HL-60/S4 treated with retinoic acid at 250 ng/mL for 4 days and 3 days (cell line): ENCODE data around the gene BCL11A.

Source experiments
- in situ Hi-C: fragments of 300-500 bp; cut with MboI; formaldehyde crosslinking; loops from 2 replicates; pipeline ENCODE4 v1.7.0; 2022; ENCODE audit warnings: low sequenced_read_pairs

BCL11A gene

DNA sequence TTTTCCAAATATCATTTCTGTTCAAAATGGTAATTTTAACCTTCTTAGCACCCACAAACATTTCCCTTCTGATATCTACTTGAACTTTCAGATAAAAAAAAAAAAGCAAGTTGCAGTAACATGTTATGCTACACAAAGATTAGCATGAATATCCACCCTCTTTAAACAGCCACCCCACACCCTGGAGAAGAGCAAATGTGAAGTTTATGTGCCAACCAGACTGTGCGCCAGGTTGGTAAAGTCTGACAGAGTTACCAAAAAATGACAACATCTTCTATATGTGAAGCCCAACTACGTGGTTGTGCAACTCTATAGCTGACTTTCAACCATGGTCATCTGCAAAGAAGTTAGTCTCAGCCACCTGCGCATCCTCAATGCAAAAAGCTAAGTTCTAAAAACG, 62.6 kb downstream of the BCL11A start:
- in situ Hi-C loops: no loop called here

DNA sequence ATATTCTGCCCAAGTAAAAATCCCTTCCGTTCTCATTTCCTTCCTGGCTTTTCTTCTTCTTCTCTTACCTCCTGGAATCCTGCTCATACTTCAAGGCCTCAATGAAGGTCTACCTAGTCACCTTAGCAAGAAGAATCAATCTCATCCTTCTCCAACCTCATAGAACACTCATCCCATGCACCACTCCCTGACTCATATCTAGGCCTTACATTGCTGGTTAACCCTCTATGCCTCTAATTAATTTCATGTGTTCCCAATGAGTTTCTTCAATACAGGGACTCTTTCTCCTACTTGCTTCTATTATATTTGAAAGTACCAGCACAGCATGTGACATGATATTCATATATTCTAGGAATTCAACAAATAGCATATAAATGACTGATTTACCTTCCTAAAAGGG, 63.0 kb downstream of the BCL11A start:
- in situ Hi-C loops: no loop called here

DNA sequence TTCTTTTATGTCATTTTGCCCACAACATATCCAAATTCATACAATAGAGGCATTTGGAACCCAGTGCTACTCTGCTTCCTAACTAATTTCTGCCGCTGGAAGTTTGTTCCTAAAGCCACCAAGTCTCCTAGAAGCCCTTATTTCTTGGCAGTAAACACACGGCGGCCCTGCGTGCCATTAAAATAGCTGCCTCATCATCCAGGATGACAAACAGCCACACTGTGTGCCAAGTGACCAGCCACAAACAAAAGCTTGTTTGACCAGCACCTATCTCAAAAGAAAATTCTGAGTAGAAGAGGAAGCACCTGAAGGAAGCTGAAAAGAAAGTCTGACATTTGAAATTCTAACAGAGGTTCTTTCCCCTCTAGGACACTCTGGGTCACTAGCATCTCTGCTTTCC, 64.2 kb downstream of the BCL11A start:
- in situ Hi-C loops: no loop called here

DNA sequence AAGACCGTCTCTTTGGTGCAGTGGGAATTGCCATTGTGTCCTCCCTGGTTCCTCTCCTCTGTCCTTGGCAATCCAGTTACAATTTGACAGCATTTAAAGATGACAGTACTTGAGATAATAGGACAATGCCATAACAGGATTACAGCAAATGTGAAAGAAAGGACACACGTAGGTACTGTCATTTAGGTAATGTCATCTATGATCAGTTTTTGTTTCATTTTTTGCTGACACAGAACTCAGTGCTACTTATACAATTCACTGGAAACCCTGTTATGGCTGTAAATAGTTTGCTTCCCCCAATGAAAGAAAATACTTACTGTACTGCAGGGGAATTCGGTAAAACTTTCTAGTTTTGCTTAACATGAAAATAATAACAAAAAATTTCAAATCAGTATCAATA, 65.2 kb downstream of the BCL11A start:
- in situ Hi-C loops: no loop called here

DNA sequence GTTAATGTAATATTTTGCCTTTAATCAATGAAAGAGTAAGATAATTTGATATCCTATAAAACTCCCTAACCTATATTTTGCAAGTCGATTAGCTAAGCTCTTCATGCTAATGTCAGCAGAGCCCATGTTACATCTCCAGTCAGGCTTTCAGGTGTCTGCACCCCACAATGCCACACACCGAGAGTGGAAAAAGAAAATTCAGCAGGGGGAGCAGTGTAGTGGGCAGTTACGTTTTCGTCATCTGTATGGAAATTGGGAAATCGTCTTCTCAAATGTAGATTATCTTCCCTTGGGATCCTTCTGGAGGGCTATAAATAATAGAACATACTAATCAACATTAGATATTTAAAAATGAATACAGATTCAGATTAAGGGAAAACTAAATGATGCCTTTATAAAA, 66.3 kb downstream of the BCL11A start:
- in situ Hi-C loops: no loop called here

DNA sequence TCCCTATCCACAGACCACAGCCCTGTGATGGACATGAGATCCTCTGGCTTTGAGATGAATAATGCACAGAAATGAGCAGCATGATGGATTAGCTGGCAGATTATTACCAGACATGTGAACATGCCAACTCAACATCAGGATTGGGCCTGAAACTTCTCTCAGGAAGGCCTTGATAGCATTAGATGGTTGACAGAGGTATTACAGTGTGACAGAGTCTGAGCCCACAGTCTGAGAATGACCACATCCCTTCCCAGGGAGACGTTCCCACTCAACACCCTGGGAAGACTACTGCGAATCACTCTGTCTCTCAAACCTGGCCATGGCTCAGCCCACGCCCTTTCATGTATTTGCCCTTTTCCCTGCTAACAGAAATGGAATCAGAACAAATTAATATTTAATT, 66.9 kb downstream of the BCL11A start:
- in situ Hi-C loops: no loop called here

DNA sequence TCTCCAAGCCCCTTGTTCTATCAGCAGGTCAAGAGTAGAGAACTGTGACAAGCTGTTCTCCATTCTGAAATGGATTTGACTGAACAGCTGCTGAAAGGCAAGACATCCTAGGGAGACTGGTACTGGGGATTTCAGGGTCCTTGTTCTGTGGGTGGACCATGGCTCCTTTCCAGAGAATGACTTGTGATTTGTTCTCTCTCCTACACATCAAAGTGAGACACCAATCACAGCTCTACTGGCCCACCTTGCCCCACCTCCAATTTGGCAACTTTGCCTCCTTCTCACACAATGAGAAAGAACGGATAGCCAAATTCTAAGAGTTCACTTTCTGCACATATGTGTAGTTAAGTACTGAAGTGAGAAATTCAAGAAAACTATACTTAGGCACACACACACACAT, 67.4 kb downstream of the BCL11A start:
- in situ Hi-C loops: no loop called here

DNA sequence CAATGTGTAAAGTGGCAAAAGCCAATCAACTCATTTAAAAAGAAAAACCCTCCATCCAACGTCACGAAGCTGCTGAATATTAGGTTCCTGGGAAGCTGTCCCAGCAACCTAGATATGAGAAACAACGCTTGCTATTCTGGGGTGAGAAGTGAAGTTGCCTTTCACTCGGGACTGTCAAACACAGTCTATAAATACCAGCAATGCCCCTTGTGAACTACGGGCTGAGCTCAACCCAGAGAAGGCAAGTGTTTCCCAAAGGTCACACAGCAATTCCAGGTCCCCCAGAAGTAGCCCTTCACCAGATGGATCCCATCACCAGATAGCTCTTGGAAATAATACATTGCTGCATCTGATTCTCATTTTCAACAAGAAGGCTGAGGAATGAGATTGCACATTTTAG, 67.9 kb downstream of the BCL11A start:
- in situ Hi-C loops: no loop called here

DNA sequence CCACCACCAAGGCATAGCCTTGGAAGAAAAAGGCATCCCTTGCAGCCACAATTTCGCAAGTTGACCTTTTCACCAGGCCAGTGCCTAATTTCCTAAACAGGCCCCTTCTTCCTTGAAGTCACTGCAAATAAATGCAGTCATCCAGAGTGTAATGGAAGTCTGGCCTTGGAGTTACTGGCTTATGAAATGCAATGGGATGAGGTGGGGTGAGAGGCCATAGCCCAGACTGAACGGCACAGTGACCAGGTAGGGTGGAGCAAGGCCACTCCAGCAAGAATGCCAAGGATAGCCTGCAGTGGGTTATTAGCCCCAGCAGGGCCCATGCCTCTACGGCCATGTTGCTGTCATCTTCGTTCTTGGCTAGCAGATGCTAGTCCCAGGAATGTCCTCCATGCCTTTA, 68.4 kb downstream of the BCL11A start:
- in situ Hi-C loops: no loop called here

DNA sequence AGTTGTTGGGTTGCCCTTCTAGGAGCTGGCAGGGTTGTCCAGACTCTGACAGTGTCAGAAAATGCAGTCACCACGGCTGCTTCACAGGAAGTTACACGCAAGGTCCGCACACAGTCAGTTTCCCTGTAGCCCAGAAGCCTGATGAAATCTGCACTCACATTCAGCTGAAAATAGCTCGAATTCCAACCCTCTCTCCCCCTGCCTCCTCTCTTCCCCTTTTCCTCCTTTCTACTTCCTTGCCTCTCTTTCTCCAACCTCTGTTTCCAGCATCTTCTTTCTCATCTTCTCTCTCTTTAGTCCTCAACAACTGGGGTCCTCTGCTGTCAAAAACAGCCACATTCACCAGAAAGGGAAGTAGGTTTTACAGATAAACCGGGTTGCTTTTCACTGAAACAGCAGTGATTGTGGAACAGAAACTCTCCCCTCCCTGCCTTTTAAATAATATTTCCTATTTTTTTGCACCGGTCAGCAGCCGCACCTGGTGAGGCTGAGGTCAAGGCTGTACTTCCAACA, 69.3 kb downstream of the BCL11A start:
- in situ Hi-C loops: no loop called here

DNA sequence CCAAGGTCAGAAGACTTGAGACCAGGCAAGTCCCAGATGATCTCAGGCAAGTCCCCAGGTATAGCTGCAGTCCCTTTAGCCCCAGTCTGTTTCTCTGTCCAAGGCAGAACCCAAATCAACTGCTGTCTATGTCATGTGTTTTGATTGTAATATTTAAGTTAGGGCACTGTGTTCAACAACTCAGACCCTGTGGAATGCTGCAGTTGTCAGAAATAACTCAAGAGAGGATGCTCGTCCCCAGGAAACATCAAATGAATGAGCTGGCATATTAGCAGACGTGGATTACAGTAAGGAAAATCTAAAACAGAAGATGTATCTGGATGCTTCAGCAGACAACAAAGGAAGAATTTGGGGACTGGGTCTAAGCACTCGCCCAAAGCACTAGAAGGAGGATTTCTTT, 70.1 kb downstream of the BCL11A start:
- in situ Hi-C loops: no loop called here

DNA sequence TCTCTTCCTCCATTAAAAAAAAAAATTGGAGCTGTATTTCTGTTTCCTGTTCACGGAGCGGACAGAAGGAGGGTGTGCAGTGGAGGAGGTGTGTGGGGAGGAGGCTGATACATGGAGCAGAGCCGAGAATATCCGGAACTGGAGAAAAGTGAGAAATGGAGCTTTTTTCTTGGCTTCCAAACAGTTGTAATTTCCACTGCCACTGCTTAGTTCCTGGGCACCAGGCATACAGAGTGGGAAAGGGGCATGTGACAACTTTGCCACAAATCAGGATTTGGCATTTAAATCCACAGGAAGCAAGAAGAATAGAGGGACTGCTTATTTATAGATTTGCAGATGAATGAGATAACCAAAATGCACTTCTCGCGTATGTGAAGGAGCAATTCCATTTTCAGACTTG, 71.2 kb downstream of the BCL11A start:
- in situ Hi-C loops: no loop called here

DNA sequence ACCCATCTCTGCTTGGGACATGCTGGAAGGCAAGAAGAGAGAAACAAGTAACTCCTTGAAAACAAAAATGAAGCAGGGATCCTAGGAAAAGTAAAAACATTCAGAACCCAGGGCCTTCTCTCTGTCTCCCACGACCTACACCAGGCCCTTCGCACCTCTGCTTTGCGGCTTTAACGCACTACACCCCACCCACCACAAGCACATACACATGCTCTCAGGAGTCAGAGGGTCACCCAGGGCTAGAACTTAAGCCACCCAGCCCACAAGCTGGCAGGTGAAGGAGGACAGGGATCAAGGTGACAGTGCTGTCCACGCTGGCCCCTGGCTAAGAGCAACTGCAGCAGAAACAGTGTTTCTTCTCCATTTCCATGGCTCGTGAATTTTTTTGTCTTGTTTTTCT, 72.2 kb downstream of the BCL11A start:
- in situ Hi-C loops: no loop called here

DNA sequence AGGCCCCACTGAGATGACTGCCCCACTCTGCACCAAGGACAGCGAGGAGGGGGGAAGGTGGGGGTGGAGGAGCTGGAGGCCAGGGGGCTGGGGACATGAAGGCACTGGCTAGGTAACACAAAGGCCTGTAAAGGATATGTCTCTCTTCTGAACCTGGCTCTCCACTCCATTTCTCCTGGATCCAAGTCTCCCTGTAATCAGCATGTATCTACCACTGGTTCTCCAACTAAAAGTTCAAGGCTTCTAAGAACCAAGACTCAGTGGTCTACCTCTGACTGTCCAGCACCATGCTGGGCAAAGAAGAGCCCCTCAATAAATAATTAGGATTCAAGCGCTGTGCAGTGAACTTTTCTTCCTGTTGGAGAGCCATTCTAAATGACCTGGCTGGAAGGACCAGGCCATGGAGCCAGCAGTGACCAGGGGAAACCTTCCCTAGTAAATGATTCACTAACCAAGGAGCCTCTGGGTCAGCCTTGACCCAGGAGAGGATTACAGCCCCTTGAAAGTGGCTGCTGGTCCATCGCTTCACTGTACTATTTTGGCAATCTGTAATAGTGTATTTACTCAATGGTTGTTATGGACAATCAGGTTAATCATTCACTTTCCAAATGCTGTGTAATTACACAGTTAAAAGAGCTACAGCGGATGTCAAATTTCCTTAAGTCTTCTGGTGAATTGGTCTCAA, 73.2 kb downstream of the BCL11A start:
- in situ Hi-C loops: no loop called here

DNA sequence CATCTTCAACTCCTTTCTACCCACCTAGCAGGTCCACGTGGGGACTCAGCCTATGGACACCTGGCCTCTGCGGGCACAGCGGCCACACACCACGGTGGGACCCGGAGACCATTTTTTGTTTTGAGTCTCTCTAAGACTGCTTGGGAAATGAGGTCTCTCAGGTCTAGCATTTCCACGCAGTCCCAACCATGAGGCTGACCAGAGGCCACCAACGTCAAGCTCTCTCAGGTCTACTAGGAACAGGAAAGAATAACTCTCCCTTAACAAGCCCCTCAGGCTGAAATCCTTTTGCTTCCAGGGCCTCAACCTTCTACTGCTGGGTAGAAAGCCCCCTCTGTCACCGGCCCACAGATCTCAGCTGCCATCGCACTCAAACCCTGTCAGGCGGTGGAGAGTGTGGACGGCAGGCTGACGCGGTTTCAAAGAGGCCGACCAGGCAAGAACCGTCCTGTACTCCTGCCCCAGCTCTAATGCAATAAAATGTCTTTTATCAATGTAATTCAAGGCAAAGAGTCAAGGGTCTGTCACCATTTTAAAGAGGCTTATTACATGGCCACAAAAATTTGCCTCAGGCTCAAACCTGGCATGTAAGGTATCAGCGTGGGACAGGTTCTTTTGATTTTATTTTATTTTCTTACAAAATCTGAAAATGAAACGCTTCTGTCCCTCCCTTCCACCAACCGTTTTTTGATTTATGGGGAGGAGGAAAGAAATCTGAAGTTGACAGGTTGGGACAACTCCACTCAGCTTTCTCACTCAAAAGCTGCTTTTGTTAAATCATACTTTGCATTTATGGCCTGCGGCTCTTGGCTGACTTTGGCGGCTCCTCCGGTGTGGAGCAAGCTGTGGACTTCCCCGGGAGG, 74.0 kb downstream of the BCL11A start:
- in situ Hi-C loops: no loop called here

DNA sequence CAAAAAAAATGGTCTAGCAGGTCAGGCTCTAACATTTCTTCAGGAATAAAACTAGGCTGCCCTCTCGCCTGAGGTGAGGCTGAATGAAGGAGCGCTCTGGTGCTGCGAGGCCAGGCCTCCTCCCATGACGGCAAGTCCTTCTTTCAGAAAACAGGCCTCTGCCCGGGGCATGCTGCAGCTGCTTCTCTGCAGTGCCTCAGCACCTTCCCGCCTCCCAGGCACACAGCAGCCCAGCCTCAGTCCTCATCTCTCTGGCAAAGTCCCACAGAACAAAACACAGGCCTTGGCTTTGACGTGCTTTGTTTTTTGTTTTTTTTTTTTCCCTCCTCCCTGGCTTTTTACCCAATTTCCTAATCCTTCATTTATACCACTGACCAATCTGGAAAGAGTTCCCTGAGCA, 74.8 kb downstream of the BCL11A start:
- in situ Hi-C loops: no loop called here

DNA sequence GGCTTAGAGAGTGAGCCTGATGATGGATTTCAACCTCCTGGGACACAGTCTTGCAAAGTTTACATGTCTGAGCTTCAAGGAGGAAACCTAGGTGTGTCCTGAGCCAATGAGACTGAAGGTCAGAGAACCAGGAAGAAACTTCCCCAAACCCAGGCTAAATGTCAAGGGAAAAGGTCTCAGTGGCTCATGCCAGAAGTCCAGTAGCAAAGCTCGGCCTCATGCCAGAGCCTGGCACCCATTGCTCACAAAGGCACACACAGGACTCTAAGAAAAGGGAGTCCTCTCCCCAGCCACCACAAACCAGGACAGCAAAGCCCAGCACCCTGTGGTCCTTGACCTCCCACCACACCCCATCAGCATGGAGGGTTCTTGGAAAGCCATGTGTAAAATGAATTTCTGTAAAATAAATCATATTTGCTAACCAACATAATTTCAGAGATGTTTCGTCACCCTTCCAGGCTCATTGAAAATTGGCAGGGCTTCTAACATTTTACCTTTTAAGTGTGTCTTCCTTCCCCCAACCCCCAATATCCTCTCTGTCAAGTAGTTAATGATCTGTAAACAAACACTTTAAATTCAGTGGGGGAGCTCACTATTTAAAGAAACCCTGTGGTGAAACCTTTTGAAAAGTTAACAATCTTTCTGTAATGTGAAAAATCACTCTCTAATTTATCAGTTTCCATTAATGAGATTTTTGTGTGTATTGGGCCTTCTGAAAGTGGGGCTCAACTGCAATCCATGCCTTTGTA, 77.1 kb downstream of the BCL11A start:
- in situ Hi-C loops: no loop called here

DNA sequence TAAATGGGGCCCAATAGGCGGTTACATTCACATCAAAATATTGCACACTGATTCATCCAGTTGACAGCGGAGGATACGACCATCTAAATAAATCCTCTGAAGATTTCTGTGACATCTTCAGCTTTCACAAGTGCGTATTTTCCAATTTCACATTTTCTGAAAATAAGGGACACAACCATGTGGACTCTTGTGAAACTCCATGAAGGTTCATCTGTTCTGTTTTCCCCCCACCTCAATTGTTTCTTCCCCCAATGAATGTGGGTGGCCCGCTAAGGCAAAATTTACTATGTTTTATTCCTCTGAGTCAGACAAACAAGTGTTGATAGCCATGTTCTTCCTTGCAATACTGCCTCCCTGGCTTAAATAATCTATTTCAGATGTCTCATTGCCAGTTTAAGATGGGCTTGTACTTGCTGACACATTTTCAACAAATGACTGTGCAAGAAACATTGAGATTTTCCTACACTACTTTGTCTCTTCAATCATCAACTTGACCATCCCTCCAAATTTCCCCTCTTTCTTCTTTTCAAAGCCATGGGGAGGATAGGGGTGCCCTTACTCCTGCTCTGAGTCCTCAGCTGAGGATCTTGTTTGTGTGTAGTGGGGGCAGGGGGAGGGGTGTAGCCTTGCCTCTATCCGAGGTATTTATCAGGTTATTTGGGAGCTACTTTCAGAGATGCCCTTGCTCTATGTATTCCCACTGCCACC, 78.2 kb downstream of the BCL11A start:
- in situ Hi-C loops: no loop called here

DNA sequence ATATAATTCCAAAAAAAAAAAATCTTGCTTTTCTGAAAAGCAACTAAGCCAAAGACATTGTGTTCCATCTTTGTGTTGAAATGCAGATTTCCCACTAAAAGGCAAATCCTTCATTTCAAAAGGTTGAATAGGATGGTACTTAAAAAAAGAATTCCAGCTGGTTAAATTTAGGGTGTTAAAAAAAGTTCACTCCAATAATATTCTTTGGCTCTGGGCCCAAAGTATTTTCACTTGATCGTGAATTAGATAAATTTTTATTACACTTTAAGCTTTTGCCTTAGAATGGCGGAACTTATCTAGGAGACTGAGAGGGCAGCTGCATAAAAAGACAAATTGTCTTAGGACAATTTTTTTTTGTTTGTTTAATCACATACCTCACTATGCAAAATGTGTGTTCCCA, 79.2 kb downstream of the BCL11A start:
- in situ Hi-C loops: no loop called here

DNA sequence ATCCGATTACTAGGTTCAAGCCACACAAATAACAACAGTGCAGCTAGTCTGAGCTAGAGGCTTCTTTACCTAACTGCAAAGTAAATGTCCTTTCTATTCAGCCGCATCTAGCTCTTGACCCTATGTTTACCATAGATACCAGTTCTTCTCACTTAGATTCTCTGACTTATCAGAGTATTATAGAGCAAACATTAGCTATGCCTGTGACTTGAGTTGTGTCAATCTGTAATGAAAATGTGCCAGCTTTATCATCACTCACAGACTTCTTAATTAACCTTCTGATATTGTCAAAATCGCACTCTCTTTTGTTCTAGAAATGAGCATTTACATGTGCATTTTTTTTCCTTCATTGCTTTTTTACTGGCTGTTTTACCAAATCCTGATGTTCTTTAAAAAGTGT, 79.9 kb downstream of the BCL11A start:
- in situ Hi-C loops: no loop called here

DNA sequence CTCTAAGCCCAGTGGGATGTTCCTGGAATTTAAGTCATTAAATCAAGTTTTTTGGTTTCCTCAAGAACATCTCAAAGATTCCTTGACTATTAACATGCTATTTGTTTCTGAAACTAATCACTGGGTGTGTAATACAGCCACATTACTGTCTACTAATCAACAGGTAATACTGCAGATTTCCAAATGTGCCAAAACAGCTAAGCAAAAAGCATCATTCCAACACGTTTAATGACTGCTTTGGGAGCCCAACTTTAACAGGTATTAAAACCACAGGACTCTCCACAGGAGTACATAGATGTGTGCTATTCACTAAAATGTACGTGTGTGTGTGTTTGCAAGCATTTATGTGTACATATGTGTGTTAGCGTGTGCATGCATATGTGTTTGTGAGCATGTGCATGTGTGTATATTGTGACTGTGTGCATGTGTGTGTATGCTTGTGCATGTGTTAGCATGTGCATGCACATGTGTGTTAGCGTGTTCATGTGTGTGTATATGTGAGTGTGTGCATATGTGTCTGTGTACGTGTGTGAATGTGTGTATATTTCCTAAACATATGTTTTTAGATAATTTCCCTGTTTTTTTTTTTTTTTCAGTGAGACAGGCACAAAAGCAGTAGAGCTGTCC, 80.7 kb downstream of the BCL11A start:
- in situ Hi-C loops: no loop called here
